Measurements from ENCODE around the gene AK5.
"Not testable (repeated sequence)": the region's sequence is repeated elsewhere in the genome, so short reads cannot be mapped to it uniquely, and the experiment has no call there.

AK5 gene

DNA sequence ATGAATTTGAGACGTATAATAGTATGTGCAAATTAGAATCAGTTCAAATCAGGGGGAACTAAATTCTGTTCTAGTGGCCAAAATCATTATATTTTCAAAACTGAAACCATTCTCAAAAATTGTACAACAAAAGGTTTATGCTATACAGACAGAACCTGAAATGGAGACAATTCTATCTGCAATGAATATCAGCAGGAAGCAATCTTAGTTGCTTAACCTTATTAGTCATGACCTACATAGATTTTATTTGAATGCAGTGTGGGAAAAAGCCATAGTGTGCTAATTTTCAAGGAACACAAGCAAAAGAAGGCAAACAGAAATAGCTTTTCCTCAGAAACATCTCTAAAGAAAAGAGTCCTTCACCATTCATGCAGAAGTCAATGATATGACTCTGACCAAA lies 6.5 kb downstream of the AK5 start:
- no peak for DNase-seq

DNA sequence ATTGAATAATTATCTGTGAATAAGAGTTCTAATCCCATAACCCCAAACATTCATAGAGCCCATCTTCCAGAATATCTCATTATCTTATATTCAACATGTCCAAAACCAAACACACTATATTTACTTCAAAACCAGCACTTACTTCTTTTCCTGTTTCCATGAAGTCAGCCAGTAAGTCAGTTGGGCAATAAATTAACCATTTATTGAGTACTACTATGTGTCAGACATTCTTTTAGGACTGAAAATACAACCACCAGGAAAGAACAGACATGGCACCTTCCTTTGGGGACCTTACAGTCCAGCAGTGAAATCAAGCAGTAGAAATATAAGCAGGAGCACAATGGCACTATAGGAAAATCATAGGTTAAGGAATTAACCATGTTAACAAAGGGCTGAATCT lies 8.8 kb downstream of the AK5 start:
- DNase-seq = no peak

DNA sequence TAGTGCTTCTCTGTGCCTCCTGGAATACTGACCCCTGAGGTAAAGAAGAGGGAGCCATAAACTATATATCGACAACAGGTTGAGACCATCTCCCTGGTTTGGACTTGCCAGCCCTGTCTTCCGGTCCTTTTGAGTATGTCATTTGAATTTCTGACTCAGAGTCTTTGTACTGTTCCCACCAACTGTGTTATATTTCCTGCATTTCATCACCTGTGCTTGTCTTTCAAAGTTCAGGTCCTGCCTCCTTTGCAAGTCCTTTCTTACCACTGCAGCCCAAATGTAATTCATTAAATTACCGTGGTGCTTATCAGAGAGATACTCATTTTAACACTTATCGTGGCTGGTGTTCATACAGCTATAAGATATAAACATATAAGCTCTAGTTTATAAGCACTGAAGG lies 10.7 kb downstream of the AK5 start:
- DNase-seq = no peak

DNA sequence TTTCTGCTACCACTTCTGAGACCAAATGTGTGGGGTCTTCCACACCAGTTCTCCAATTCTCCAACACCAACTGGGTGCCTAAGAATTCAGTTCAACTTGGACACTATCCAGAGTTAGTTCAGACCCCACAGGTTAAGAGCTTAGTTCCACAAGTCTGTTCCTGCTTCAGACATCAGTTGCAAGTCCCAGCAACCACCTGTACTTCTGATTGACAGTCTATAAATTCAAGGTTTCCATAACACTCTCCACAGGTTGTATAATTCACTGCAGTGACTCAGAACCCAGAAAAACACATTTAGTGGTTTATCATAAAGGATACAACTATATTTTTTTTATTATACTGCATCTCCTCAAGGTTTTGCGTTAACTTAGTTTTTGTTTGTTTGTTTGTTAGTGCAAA lies 18.7 kb downstream of the AK5 start:
- no peak for DNase-seq

DNA sequence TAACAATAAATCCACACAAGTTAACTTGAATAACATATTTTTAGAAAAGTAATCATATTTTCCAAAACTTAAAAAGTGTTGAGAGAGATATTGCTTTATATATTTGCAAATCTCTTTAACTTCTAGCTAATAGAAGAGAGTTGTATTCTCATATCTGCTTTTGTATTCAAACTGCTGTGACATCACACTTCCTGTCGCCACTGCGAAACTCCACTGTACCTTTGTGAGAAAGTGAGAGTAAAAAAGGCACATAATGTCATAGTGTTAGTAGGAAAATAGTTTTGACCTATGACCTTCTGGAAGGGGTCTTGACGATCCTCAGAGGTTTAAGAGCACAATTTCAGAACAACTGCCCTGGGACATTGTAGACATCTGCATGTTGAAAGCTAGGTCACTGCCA lies 21.6 kb downstream of the AK5 start:
- no peak for DNase-seq

DNA sequence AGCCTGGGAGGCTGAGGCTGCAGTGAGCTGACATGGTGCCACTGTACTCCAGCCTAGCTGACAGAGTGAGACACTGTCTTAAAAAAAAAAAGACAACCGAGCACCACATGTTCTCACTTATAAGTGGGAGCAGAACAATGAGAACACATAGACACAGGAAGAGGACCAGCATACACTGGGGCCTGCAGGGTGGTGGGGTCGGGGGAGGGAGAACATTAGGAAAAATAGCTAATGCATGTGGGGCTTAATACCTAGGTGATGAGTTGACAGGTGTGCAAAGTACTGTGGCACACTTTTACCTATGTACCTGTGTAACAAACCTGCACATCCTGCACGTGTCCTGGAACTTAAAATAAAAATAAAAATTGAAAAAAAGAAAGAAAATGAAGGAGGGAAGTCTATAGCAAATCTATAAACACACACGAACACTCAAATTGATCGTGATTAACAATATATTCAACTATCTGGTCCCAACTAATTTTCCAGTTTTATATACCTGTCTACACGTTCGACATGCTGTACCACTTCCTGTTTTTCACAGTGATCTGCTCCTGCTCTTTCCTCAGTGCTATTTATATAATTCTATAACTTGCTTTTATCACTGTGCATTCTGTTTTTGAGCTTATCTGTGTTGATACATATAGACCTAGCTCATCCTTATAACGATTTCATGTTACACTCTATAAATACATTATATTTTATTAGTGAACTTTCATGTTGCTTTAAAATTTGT lies 27.2 kb downstream of the AK5 start:
- no peak for DNase-seq

DNA sequence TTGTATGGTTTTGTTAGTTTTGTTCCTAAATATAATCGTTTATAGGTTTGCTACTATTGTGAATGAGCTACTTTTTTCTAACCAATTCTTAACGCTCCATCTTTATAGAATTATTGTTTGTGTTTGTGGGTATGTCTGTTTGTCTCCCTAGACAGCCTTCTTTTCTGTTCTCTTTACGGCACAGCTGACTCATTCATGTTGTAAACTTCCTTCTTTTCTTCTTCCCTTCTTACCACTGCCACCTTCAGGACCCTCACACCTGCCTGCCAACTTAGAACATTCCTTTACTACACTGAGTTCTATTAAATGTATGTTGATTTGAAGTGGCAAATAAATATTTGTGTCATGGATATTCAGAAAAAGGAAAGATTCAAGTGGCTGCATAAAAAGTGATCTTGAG lies 29.1 kb downstream of the AK5 start:
- DNase-seq = no peak

DNA sequence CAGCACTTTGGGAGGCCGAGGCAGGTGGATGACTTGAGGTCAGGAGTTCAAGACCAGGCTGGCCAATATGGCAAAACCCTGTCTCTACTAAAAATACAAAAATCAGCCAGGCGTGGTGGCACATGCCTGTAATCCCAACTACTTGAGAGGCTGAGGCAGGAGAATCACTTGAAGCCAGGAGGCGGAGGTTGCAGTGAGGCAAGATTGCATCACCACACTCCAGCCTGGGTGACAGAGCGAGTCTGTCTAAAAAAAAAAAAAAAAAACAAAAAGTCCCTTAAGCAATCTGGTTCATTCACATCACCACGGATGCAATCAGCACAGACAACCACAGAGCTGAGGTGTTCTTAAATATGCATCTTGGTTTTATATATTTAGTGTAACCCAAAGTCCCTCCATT lies 30.5 kb downstream of the AK5 start:
- not testable (repeated sequence) for DNase-seq

DNA sequence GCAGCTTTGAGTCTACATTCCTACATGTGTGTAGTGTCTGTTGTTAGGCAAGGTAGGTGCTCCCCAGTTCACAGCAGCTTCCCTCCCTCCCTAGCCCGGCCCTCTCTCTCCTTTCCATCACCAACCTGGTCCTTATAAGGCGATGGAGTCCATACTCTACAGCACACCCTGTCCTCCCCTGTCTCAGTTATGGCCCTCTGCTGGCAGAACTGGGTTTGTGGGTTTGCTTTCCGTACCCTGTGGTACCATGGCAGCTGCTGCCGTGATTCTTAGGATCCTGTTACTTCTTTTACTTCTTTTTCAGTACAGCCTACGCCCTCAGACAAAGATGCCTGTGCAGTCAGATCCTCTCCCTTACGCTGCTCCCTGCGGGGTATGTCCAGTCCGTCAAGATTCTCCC lies 31.7 kb downstream of the AK5 start:
- peak; percentile 64 for DNase-seq

DNA sequence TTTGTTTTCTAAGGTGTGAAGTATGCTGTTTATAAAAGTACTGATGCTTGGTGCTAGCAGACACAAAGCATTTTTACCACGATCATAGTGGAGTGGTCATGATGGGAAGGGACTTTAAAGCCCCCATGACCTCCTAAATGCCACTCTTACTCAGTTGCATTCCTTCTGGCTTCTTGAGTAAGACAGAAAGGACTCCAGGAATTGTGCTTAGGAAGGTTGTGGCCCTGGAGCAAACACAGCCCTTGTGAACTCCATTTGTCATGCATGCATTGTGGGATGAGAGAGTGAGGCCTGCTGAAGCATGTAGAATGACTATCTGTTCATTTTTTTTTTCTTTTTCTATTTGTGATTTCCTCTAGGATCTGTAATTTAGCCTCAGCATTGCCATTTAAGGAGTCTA lies 34.2 kb downstream of the AK5 start:
- DNase-seq = no peak

DNA sequence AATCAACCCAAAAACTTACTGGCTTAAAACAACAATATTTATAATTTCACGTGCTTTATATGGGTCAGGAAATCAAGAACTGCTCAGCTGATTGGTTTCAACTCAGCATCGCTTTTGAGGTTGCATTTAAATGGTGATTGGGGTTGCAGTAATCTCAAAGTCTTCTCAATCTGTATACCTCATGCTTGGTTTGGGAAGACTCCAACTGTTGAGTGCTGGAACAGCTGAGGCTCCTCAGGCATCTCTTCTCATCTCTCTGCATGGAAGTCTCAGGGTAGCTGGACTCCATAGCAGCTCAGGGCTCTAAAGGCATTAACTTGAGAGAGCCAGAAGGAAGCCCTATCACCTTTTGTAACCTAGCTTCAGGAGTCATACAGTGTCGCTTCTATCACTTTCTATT lies 35.1 kb downstream of the AK5 start:
- DNase-seq = no peak

DNA sequence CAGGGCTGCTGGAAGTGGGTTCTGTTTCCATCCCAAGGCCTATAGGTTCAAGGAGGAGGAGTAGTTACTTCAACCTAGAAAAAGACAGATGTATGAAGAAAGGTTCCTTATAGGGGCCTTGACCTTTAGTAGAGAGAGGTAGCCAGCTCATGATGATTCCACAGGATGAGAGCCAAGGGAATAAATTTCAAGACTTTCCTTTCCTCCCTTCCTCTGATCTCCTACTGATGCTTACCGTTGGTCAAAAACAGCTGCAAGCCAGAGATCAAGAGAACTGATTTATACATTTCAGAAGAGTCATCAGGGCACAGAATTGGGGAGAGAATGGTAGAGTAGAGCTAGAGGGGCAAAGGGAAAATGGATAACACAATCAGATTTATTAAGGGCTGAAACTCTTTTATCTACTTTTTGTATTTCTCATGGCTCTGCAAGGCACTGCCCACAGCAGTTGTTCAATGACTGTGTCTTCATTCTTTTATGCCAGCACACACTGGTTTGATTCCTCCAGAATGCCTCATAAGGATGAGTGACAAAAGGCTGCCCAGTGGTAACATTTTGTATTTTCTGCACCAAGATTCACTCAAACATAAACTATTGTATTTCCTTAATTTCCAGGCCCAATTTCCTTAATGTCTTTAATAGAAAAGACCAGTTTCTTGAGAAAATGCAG lies 37.4 kb downstream of the AK5 start:
- no peak for DNase-seq

DNA sequence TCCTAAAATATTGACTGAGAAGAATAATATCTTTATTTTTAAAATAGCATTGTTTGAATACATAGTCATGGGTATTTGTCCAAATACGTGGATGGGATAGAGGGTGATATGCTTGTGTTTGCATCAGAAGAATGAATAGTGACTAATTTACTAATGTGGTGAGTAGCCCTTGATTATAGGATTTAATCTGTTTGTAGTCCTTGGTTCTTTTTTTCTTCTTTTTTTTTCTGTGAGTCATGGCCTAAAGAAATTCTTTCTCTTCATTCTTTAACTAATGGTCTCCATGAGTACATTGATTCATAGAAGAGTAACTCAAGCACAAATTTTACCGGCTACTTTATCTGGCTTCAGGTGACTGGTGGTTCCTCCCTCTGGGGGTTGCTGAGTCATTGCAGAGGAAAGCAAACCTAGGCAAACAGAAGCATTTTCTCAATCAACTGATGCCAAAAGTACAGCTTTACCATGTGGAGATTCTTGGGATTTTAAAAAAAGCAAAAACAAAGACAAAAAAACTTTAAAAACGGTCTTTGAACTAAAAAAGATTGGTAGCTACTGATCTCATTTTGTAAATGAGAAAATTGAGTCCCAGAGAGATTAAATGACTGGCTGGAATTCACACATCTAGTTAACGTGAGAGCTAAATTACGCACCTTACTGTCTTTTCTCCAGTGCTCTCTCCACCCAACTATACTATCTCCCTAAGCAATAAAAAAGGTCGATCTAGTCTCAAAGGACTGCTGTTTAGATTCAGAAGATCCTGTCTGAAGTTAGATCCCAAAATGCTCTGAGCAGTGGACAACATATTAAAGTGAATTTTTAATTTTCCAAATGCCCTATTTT lies 40.5 kb downstream of the AK5 start:
- DNase-seq = no peak

DNA sequence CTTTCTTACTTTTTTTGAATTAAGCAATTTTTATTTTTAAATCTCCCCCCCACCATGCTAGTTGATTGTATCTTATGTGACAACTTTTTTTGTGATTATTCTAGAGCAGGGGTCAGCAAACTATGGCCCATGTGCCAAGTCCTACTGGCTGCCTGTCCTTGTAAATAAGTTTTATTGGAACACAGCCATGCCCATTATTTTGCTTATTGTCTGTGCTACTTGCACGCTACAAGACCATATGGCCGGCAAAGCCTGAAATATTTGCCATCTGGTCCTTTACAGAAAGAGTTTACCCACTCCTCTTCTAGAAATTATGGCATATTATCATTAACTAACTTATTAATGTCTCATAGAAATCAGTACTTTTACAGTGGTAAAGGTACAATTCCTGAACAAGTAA lies 51.7 kb downstream of the AK5 start:
- no peak for DNase-seq

DNA sequence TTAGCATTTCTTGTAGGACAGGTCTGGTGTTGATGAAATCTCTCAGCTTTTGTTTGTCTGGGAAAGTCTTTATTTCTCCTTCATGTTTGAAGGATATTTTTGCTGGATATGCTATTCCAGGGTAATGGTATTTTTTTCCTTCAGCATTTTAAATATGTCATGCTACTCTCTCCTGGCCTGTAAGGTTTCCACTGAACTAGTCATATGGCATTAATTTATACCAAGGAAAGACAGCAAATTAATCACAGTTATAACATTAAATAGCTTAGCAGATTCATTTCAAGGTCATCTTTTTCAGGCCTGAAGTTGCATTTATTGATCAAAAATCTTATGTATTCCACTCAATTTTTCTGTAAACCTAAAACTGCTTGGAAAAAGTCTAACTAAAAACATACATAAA lies 54.9 kb downstream of the AK5 start:
- no peak for DNase-seq

DNA sequence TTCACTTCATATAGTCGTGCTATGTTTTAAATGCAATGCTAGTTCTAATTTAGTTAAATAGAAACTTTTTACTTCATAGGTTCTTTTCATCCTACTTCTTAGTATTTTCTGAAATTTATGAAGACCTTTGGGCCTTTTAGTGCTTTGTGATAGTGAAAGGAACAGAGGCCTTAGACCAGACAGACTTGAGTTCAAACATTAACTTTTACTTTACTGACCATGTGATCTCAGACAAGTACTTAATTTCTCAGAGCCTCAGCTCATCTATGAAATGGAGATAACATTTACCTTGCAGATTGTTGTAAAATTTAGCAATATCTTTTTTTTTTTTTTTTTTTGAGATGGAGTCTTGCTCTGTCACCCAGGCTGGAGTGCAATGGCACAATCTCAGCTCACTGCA lies 57.5 kb downstream of the AK5 start:
- no peak for DNase-seq

DNA sequence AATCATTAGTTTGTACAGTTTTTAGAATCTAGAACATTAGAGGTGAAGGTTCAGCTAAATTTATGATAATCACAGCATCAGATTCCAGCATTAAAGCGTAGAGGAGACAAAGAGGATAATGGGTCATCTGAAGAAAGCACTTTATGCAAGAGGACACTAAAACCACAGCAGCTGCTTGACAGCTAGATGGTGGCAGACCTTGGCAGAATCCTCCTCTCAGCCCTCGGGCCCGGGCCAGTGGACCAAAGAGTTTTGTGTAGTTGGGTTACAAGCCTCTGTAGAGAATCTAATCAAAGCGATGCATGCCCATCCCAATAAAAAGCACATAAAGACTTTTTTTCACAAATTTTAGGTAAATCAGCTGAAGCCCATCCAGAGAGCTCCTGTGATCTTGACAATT lies 59.4 kb downstream of the AK5 start:
- DNase-seq = no peak

DNA sequence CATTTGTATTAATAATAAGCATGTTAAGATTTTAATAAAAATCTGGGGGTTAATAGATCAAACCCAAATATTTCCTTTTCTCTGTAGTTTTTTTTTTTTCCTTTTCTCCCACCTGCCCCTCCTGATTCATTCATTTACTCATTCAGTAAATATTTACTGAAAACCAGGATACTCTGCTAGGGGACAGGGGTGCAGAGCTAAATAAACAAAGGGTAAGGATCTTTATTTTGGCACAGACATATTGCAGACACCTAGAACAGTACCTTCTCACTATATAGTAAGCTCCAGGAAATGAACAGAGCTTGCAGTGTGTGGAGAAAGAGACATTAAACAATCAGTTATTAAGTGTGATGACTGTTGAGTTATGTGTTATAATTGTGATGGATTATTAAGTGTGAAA lies 60.9 kb downstream of the AK5 start:
- DNase-seq = no peak

DNA sequence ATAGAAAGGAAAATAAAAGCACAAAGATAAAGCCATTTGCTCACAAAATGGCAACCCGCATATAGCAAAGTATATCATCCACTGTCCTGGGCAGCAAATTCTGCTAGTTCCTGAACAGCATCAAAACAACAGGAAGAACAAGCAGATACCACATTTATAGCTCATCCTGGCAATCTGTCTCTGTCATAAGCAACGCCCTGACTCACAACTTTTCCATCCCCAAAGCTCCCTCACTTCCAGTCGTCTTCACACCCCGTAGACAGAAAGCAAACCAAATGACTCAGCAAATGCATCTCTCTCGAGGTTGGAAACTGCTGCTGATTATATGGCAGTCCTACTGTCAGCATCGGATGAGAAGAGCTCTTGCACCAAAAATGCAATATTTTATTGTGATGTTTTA lies 65.8 kb downstream of the AK5 start:
- DNase-seq = no peak

DNA sequence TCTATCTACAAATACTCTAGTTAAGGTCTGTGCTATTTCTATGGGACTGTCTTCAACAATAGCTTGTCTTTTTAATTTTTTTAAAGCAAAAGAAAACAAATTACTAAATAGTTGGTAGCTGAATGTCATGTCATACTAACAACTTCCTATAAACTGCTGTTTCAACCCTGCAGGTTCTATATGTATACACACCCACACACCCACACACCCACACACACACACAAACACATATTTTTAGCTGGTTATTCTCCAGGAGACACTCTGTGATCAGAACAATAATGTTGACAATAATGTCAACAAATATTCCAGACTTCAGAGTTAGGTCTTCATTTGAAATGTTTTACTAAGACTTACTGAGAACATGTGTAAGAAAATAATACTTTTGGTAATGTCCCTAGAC lies 66.7 kb downstream of the AK5 start:
- DNase-seq = no peak

DNA sequence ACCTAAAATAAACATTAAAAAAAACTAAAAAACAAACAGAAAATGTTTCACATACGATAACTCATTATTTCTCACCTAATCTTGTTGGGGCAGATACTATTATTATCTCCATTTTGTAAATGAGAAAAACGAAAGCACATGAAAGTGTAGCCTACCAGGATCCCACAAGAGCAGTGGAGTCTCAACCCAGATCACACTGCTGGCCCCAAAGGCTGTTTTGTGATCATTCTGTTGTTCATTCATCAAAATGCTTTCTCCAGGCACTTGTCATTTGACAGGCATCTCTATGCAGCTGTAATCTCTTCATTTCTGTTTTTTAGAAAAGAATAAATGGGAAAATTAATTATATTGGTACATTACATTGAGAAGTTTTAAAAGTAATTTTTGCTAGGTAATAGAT lies 67.5 kb downstream of the AK5 start:
- DNase-seq = no peak

DNA sequence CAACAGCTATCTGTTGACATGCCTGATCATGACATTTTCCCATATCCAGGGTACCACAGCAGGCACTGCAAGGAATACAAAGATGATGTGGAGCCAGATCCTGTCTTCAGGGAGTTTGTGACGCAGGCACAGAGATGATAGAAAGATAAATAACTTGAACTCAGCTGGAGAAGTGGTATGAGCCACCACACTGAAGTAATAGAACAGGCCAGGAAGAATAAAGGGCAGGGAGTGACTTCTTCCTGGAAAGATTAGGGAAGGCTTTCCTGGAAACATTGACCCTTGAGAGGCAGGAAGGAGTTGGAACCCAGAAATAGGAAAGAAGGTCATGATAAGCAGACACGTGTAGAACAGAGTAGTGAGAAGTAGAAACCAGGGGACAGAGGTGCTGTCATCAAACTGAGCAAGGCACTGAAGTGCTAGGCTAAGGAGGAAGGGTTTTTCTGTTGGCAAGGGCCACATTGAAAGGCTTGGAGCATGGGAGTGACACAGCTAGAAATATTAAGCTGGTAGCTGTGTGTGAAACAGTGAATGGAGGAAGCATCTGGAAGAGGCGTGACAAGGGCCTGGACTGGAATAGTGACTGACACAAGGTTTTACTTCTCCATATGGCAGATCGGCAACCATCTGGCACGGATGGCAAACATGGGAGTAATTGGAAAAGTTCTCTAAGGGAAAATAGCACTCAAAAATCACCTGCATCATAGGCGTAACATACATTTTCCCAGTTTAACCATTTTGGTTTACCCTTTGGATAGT lies 68.4 kb downstream of the AK5 start:
- DNase-seq = no peak

DNA sequence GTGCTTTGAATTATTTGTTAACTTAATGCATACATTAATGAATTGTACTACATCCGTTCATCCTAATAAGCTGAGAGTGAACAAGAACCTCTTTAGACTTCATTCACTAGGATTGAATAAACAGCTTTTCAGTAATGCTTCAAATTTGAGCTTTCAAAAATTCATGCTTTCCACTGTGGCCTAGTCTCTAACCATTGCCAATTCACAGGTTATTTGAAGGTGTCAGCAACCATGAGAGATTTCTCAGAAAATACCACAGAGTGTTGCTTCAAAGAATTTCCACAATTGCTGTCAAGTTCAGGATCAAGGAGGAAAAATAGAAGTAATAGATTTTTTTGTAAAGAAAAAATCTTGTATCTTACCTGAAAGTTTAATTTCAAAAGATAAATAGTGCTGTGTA lies 72.7 kb downstream of the AK5 start:
- DNase-seq = no peak

Data from activated effector memory CD4-positive, alpha-beta T cell treated with anti-CD3 and anti-CD28 coated beads, Interleukin-2, amount 50 U/mL, for 16 hours (primary cell).